Measurements from ENCODE around the gene MRGPRD.

Gene MRGPRD

GRCh38 chr11:68960294-68961071 is 20.3 kb downstream of the MRGPRD start:
- H4K91ac ChIP-seq (ENCODE audit: low read depth, low read length, poor library complexity): no peak overlapping the region
- no peaks in the 10 kb centered on the region for H3K27me3 ChIP-seq (ENCODE audit: control insufficient read depth in 3 of 3, insufficient read depth in 3 of 3, low read depth in 1 of 3, low read length in 3 of 3)
- H3K14ac ChIP-seq (ENCODE audit: low read length): peak overlapping the region; percentile 72
- no peak overlapping the region for H3K4me3 ChIP-seq (ENCODE audit: low read length in 2 of 2)
- WGBS, 2 donors (ENCODE audit: extremely low coverage in 2 of 2, insufficient read length in 2 of 2, insufficient replicate concordance in 1 of 2): no CpG with 5 or more reads among the region's 25 CpGs
- H3K4me1 ChIP-seq (ENCODE audit: control insufficient read depth in 2 of 2, insufficient read depth in 1 of 2, low read depth in 1 of 2, low read length in 2 of 2): peaks cover 2 to 4% of the 10 kb centered on the region in 2 donors
- H3K36me3 ChIP-seq (replicated peaks in 1 of 2; ENCODE audit: control insufficient read depth in 2 of 2, insufficient read depth in 2 of 2, low read length in 2 of 2): no peaks in the 10 kb centered on the region
- peaks cover 0 to 12% of the 10 kb centered on the region in 2 donors for H3K9me3 ChIP-seq (replicated peaks in 1 of 2; ENCODE audit: control insufficient read depth in 2 of 2, insufficient read depth in 1 of 2, low read depth in 1 of 2, low read length in 2 of 2)
- H2BK15ac ChIP-seq (ENCODE audit: low read length): no peak overlapping the region
- H3K23ac ChIP-seq (ENCODE audit: low read depth, low read length, poor library complexity): peak overlapping the region; percentile 34
- H4K8ac ChIP-seq (ENCODE audit: low read depth, low read length): no peak overlapping the region
- H2AK5ac ChIP-seq (ENCODE audit: low read depth, low read length): peak overlapping the region; percentile 84
- H3K79me1 ChIP-seq (ENCODE audit: low read depth, low read length): no peaks in the 10 kb centered on the region
- no peak overlapping the region for H2BK5ac ChIP-seq (ENCODE audit: low read length)
- peak overlapping the region; percentile 25 for H3K18ac ChIP-seq (ENCODE audit: low read length)
- no peak overlapping the region for H3K4ac ChIP-seq (ENCODE audit: low read length)
- H3K4me2 ChIP-seq (ENCODE audit: insufficient read depth, low read length, poor library complexity, severe bottlenecking): no peak overlapping the region
- peak overlapping the region; percentile 29 for H2AFZ ChIP-seq (ENCODE audit: low read length)
- no peak overlapping the region for H2BK120ac ChIP-seq (ENCODE audit: low read depth, low read length)
- no peak overlapping the region for H2BK12ac ChIP-seq (ENCODE audit: low read length)
- peak overlapping the region; percentile 0 for H3K9ac ChIP-seq (ENCODE audit: low read depth, low read length, poor library complexity)
- no peak overlapping the region for H3K27ac ChIP-seq (replicated peaks; ENCODE audit: low read length)
- DNase-seq (ENCODE audit: low spot score): no peak

- H2AFZ ChIP-seq (ENCODE audit: low read length): peak overlapping the region; percentile 29
- H2AK5ac ChIP-seq (ENCODE audit: low read depth, low read length): peak overlapping the region; percentile 84
- no peaks in the 10 kb centered on the region for H3K27me3 ChIP-seq (ENCODE audit: control insufficient read depth in 3 of 3, insufficient read depth in 3 of 3, low read depth in 1 of 3, low read length in 3 of 3)
- H3K79me1 ChIP-seq (ENCODE audit: low read depth, low read length): no peaks in the 10 kb centered on the region
- peaks cover 0 to 12% of the 10 kb centered on the region in 2 donors for H3K9me3 ChIP-seq (replicated peaks in 1 of 2; ENCODE audit: control insufficient read depth in 2 of 2, insufficient read depth in 1 of 2, low read depth in 1 of 2, low read length in 2 of 2)
- no peak for DNase-seq (ENCODE audit: low spot score)
- H4K8ac ChIP-seq (ENCODE audit: low read depth, low read length): no peak overlapping the region
- no peak overlapping the region for H3K27ac ChIP-seq (replicated peaks; ENCODE audit: low read length)
- peak overlapping the region; percentile 47 for H2BK5ac ChIP-seq (ENCODE audit: low read length)
- H3K23ac ChIP-seq (ENCODE audit: low read depth, low read length, poor library complexity): peak overlapping the region; percentile 34
- no CpG with 5 or more reads among the region's 31 CpGs for WGBS, 2 donors (ENCODE audit: extremely low coverage in 2 of 2, insufficient read length in 2 of 2, insufficient replicate concordance in 1 of 2)
- H3K9ac ChIP-seq (ENCODE audit: low read depth, low read length, poor library complexity): peak overlapping the region; percentile 15
- H3K4ac ChIP-seq (ENCODE audit: low read length): peak overlapping the region; percentile 30
- no peak overlapping the region for H3K4me3 ChIP-seq (ENCODE audit: low read length in 2 of 2)
- no peak overlapping the region for H2BK120ac ChIP-seq (ENCODE audit: low read depth, low read length)
- H3K36me3 ChIP-seq (replicated peaks in 1 of 2; ENCODE audit: control insufficient read depth in 2 of 2, insufficient read depth in 2 of 2, low read length in 2 of 2): no peaks in the 10 kb centered on the region
- no peak overlapping the region for H3K4me2 ChIP-seq (ENCODE audit: insufficient read depth, low read length, poor library complexity, severe bottlenecking)
- no peak overlapping the region for H2BK15ac ChIP-seq (ENCODE audit: low read length)
- H4K91ac ChIP-seq (ENCODE audit: low read depth, low read length, poor library complexity): no peak overlapping the region
- H3K14ac ChIP-seq (ENCODE audit: low read length): peak overlapping the region; percentile 72
- H2BK12ac ChIP-seq (ENCODE audit: low read length): peak overlapping the region; percentile 60
- H3K4me1 ChIP-seq (ENCODE audit: control insufficient read depth in 2 of 2, insufficient read depth in 1 of 2, low read depth in 1 of 2, low read length in 2 of 2): peaks cover 2 to 4% of the 10 kb centered on the region in 2 donors
- peak overlapping the region; percentile 90 for H3K18ac ChIP-seq (ENCODE audit: low read length)
Measured at GRCh38 chr11:68959465-68960293, 21.1 kb downstream of the MRGPRD start.

DNA sequence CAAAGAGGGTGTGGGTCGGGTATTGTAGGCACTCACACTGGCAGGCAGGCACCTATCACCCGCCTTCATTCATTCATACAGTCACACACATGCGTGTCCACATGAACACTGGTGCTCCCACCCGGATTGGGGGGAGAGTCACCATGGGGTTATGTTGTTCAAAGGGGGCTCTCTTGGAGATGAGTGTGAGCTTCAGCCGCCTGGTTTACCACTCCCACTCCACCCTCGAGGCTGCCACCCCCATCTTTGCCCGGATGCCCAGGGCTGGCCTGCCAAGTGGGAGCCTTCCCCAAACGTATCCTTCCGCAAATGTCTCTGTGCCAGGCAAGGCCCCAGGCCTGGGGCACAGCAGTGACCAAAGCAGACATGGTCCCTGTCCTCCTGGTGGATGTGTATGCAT is 22.6 kb downstream of the MRGPRD start:
- no peak overlapping the region for H4K91ac ChIP-seq (ENCODE audit: low read depth, low read length, poor library complexity)

More for the DNA sequence above, 22.6 kb downstream of the MRGPRD start:
- peaks cover 0 to 5% of the 10 kb centered on the region in 2 donors for H3K9me3 ChIP-seq (replicated peaks in 1 of 2; ENCODE audit: control insufficient read depth in 2 of 2, insufficient read depth in 1 of 2, low read depth in 1 of 2, low read length in 2 of 2)
- H2AFZ ChIP-seq (ENCODE audit: low read length): no peak overlapping the region
- H2BK120ac ChIP-seq (ENCODE audit: low read depth, low read length): no peak overlapping the region
- H3K79me1 ChIP-seq (ENCODE audit: low read depth, low read length): no peaks in the 10 kb centered on the region
- H2BK12ac ChIP-seq (ENCODE audit: low read length): no peak overlapping the region
- no peak overlapping the region for H2BK15ac ChIP-seq (ENCODE audit: low read length)
- DNase-seq (ENCODE audit: low spot score): no peak
- no peak overlapping the region for H2BK5ac ChIP-seq (ENCODE audit: low read length)
- H3K9ac ChIP-seq (ENCODE audit: low read depth, low read length, poor library complexity): no peak overlapping the region
- no peak overlapping the region for H3K14ac ChIP-seq (ENCODE audit: low read length)
- H3K27ac ChIP-seq (replicated peaks; ENCODE audit: low read length): no peak overlapping the region
- peak overlapping the region in 1 of 2 donors; percentile 36 for H3K4me3 ChIP-seq (ENCODE audit: low read length in 2 of 2)
- no peak overlapping the region for H3K4me2 ChIP-seq (ENCODE audit: insufficient read depth, low read length, poor library complexity, severe bottlenecking)
- peaks cover 2 to 4% of the 10 kb centered on the region in 2 donors for H3K4me1 ChIP-seq (ENCODE audit: control insufficient read depth in 2 of 2, insufficient read depth in 1 of 2, low read depth in 1 of 2, low read length in 2 of 2)
- H3K4ac ChIP-seq (ENCODE audit: low read length): no peak overlapping the region
- H3K27me3 ChIP-seq (ENCODE audit: control insufficient read depth in 3 of 3, insufficient read depth in 3 of 3, low read depth in 1 of 3, low read length in 3 of 3): no peaks in the 10 kb centered on the region
- H2AK5ac ChIP-seq (ENCODE audit: low read depth, low read length): no peak overlapping the region
- no peak overlapping the region for H3K18ac ChIP-seq (ENCODE audit: low read length)
- H3K23ac ChIP-seq (ENCODE audit: low read depth, low read length, poor library complexity): no peak overlapping the region
- WGBS, 2 donors (ENCODE audit: extremely low coverage in 2 of 2, insufficient read length in 2 of 2, insufficient replicate concordance in 1 of 2): no CpG with 5 or more reads among the region's 9 CpGs
- H3K36me3 ChIP-seq (replicated peaks in 1 of 2; ENCODE audit: control insufficient read depth in 2 of 2, insufficient read depth in 2 of 2, low read length in 2 of 2): no peaks in the 10 kb centered on the region
- H4K8ac ChIP-seq (ENCODE audit: low read depth, low read length): no peak overlapping the region
